Adrenal gland (tissue), 12 donors: Measurements from ENCODE around the gene HACE1. TPM values are rescaled to one million over a fixed set of nuclear protein-coding genes. Genes with fewer than 3 reads are reported as not detected.

Experiments used
- DNase-seq, 7 donors: peaks; one replicate each; pipeline ENCODE4 v3.0.0-alpha.2; 2019 to 2020
- H3K27ac ChIP-seq, 5 donors: fragments of 200-600 bp; sonication (generic) in 4 of 5; 1 replicate in 3 of 5; 2 replicates in 2 of 5; pipeline versions ENCODE4 v1.5.1 to v1.8.0; 2016 to 2020; ENCODE audit warnings: mild to moderate bottlenecking in 1 of 5
- H3K27me3 ChIP-seq: fragments of 200-600 bp; 2 replicates; pipeline ENCODE4 v1.8.0; 2021
- H3K36me3 ChIP-seq, 2 donors: fragments of 200-600 bp; replicated peaks in 1 of 2; 1 replicate in 1 of 2; 2 replicates in 1 of 2; pipeline versions ENCODE4 v1.5.1 to v1.8.0; 2018 to 2022
- H3K4me1 ChIP-seq, 2 donors: fragments of 200-600 bp; replicated peaks in 1 of 2; 1 replicate in 1 of 2; 2 replicates in 1 of 2; pipeline versions ENCODE4 v1.5.1 to v1.8.0; 2018 to 2021
- H3K4me3 ChIP-seq, 4 donors: fragments of 200-600 bp; sonication (generic) in 3 of 4; one replicate each; pipeline ENCODE4 v1.5.1; 2016 to 2018
- H3K9me3 ChIP-seq, 3 donors: fragments of 200-600 bp; sonication (generic) in 1 of 3; replicated peaks in 1 of 3; 1 replicate in 2 of 3; 2 replicates in 1 of 3; pipeline versions ENCODE4 v1.5.1 to v1.8.0; 2016 to 2021
- CTCF ChIP-seq, 6 experiments: fragments of 450-650 bp in 4 of 6; fragments of 200-600 bp in 2 of 6; sonication (generic) in 1 of 6; IDR thresholded peaks; 1 replicate in 5 of 6; 2 replicates in 1 of 6; pipeline versions ENCODE4 v1.5.1 to v1.8.0; 2016 to 2021; ENCODE audit warnings: antibody characterized with exemption in 6 of 6, mild to moderate bottlenecking in 2 of 6, moderate library complexity in 1 of 6
- POLR2A ChIP-seq, 2 donors: fragments of 450-650 bp; IDR thresholded peaks; one replicate each; pipeline ENCODE4 v1.6.1; 2017; ENCODE audit warnings: antibody characterized with exemption in 2 of 2, mild to moderate bottlenecking in 2 of 2, moderate library complexity in 1 of 2
- WGBS, 4 donors: extraction: QIAGEN DNeasy Blood & Tissue Kit in 2 of 4; methylation state at CpG; one replicate each; pipeline versions ENCODE4 v1.1.5 to v1.1.7; 2013 to 2017; 5-methylcytosine and 5-hydroxymethylcytosine counted together
- intact Hi-C, 2 donors: fragments of 100-400 bp; cut with DNase I; formaldehyde crosslinking; loops; one replicate each; pipeline versions ENCODE4 v1.14.1 to v1.15.0; 2022 to 2023
- polyA plus RNA-seq, 3 donors: library from polyadenylated mRNA; stranded (reverse); fragments of 200-250 nt in 2 of 3; fragments of 350-450 nt in 1 of 3; fragmentation: Illumina TruSeq in 1 of 3; extraction: RNeasy Lipid Tissue Mini Kit (QIAGEN cat#74804) in 1 of 3; gene quantifications; one replicate each; pipeline ENCODE4 v1.2.3, GENCODE V29; 2013 to 2014
- total RNA-seq, 9 donors: library from RNA; depleted of rRNA in 4 of 9; stranded (reverse); fragments of >200 nt in 4 of 9; fragments of 120-200 nt in 1 of 9; fragmentation: NEBNext Ultra II Directional in 1 of 9; extraction: Animal tissue kit (Norgen Biotek cat#: 25700) in 1 of 9; gene quantifications; one replicate each; pipeline versions ENCODE4 v1.1.0 to v1.2.4, GENCODE V29; 2013 to 2023
- donor health status: healthy with polysubstance abuse.
- donor health status: Bipolar disorder and iron deficiency.
- donor health status: DM: yes; HTN: yes; CAD: no.
- donor health status: DM: no; HTN: no; CAD: no.
- donor health status: DM: no; HTN: no; CAD: no.
- donor health status: DM: yes; HTN: yes; CAD: no.

Gene HACE1
- total and polyA plus RNA-seq, 12 donors: 5.6 to 14.2 (median 10.7) TPM

- Histone ChIP-seq H3K36me3 (no peaks in the 10 kb centered on the region), H3K4me1 (no peaks in the 10 kb centered on the region), H3K27ac (no peak overlapping the region), H3K27me3 (no peaks in the 10 kb centered on the region), H3K4me3 (no peak overlapping the region), H3K9me3 (no peaks in the 10 kb centered on the region)
- no peak for TF ChIP-seq POLR2A (IDR thresholded peaks at IDR 0.05)
- no peak for TF ChIP-seq CTCF (IDR thresholded peaks at IDR 0.05)
- 89 to 96% (median 95%) methylated on average over 4 of the region's 4 CpGs for WGBS, 4 donors
- intact Hi-C loops: no loop called here
- DNase-seq: no peak
These were observed 142.9 kb downstream of the HACE1 start for GRCh38 chr6:104716858-104717257.

- no peaks in the 10 kb centered on the region for H3K9me3 ChIP-seq
- no peak overlapping the region for H3K27ac ChIP-seq
- H3K36me3 ChIP-seq: no peaks in the 10 kb centered on the region
- DNase-seq: no peak
- H3K4me3 ChIP-seq: no peak overlapping the region
- WGBS, 4 donors: 63 to 83% (median 73%) methylated on average over 3 of the region's 3 CpGs
- H3K4me1 ChIP-seq: no peaks in the 10 kb centered on the region
- no peaks in the 10 kb centered on the region for H3K27me3 ChIP-seq
- TF ChIP-seq POLR2A (IDR thresholded peaks at IDR 0.05): no peak
- TF ChIP-seq CTCF (IDR thresholded peaks at IDR 0.05): no peak
- intact Hi-C loops: no loop called here
These were observed 144.9 kb downstream of the HACE1 start for GRCh38 chr6:104714796-104715195.

- no peak overlapping the region for H3K27ac ChIP-seq
- H3K36me3 ChIP-seq: no peaks in the 10 kb centered on the region
- H3K9me3 ChIP-seq: no peaks in the 10 kb centered on the region
- 76 to 87% (median 85%) methylated on average over 2 of the region's 2 CpGs for WGBS, 4 donors
- H3K4me3 ChIP-seq: no peak overlapping the region
- no peaks in the 10 kb centered on the region for H3K4me1 ChIP-seq
- TF ChIP-seq POLR2A (IDR thresholded peaks at IDR 0.05) (no peak), CTCF (IDR thresholded peaks at IDR 0.05) (no peak)
- intact Hi-C loops: no loop called here
- no peak for DNase-seq
- no peaks in the 10 kb centered on the region for H3K27me3 ChIP-seq
These were observed 145.7 kb downstream of the HACE1 start for GRCh38 chr6:104713982-104714381.

GRCh38 chr6:104711371-104711770, 148.3 kb downstream of the HACE1 start:
- no peaks in the 10 kb centered on the region for H3K4me1 ChIP-seq
- intact Hi-C loops: no loop called here
- TF ChIP-seq POLR2A (IDR thresholded peaks at IDR 0.05) (no peak), CTCF (IDR thresholded peaks at IDR 0.05) (no peak)
- H3K36me3 ChIP-seq: no peaks in the 10 kb centered on the region
- no peak overlapping the region for H3K4me3 ChIP-seq
- H3K9me3 ChIP-seq: no peaks in the 10 kb centered on the region
- DNase-seq: no peak
- H3K27ac ChIP-seq: no peak overlapping the region
- no peaks in the 10 kb centered on the region for H3K27me3 ChIP-seq
- WGBS, 4 donors: 71 to 81% (median 74%) methylated on average over 4 of the region's 4 CpGs
